Erythroblast (primary cell): ENCODE results near the gene DCDC2C.

Source experiments
- DNase-seq, 2 experiments: peaks; one replicate each; lab custom pipeline; 2025; lab: John Stamatoyannopoulos, UW
- GATA1 ChIP-seq: IDR thresholded peaks from 2 replicates; pipeline ENCODE4 v1.6.1; 2011; ENCODE audit warnings: low read depth, mild to moderate bottlenecking, control low read depth, low read length, moderate library complexity
- POLR2A ChIP-seq: IDR thresholded peaks from 2 replicates; pipeline ENCODE4 v1.6.1; 2011; ENCODE audit warnings: mild to moderate bottlenecking, low read length

The DCDC2C gene

DNA sequence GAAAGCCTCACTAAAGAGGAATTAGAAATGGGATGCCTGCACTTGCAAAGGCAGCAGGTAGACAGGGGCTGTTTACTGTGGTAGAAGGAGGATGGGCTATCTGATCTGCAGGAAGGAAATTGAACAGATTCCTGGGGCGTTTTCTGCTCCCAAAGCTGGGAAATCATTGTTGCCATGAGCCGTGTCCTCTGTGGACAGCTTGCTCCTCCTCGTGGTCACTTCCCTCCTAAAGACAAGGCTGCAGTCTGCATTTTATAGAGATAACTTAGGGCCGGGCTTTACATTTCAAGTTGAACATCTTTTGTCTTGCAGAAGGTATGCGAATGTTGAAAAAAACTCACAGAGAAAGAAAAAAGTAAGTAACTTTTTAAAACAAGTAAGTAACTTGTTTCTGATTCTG is 50.9 kb downstream of the DCDC2C start:
- no peak for DNase-seq
- TF ChIP-seq POLR2A (no peak), GATA1 (no peak)

GRCh38 chr2:3754795-3755194 is 51.4 kb downstream of the DCDC2C start:
- DNase-seq, result no peak
- no peak for TF ChIP-seq GATA1
- no peak for TF ChIP-seq POLR2A

GRCh38 chr2:3755277-3755676 is 51.9 kb downstream of the DCDC2C start:
- no peak for TF ChIP-seq POLR2A
- no peak for TF ChIP-seq GATA1
- DNase-seq, result no peak

GRCh38 chr2:3756306-3756705 is 52.9 kb downstream of the DCDC2C start:
- no peak for DNase-seq
- no peak for TF ChIP-seq POLR2A
- no peak for TF ChIP-seq GATA1

GRCh38 chr2:3758906-3759305 is 55.5 kb downstream of the DCDC2C start:
- no peak for TF ChIP-seq GATA1
- TF ChIP-seq POLR2A, result no peak
- no peak for DNase-seq

- no peak for DNase-seq
- TF ChIP-seq POLR2A, result no peak
- TF ChIP-seq GATA1, result no peak
Measured at GRCh38 chr2:3759331-3759730, 56.0 kb downstream of the DCDC2C start.

GRCh38 chr2:3759761-3760160 is 56.4 kb downstream of the DCDC2C start:
- TF ChIP-seq GATA1 (no peak), POLR2A (no peak)

GRCh38 chr2:3761272-3761671 is 57.9 kb downstream of the DCDC2C start:
- TF ChIP-seq POLR2A (no peak), GATA1 (no peak)
- no peak for DNase-seq

More at GRCh38 chr2:3759761-3760160, 56.4 kb downstream of the DCDC2C start:
- no peak for DNase-seq

- DNase-seq, result no peak
- TF ChIP-seq POLR2A, result no peak
- no peak for TF ChIP-seq GATA1
Measured at GRCh38 chr2:3762771-3763447, 59.5 kb downstream of the DCDC2C start.

- TF ChIP-seq POLR2A (no peak), GATA1 (no peak)
- DNase-seq, result no peak
Measured at GRCh38 chr2:3766824-3767223, 63.4 kb downstream of the DCDC2C start.

- no peak for DNase-seq
- TF ChIP-seq GATA1, result no peak
- TF ChIP-seq POLR2A, result no peak
Measured at GRCh38 chr2:3768960-3769765, 65.8 kb downstream of the DCDC2C start.

DNA sequence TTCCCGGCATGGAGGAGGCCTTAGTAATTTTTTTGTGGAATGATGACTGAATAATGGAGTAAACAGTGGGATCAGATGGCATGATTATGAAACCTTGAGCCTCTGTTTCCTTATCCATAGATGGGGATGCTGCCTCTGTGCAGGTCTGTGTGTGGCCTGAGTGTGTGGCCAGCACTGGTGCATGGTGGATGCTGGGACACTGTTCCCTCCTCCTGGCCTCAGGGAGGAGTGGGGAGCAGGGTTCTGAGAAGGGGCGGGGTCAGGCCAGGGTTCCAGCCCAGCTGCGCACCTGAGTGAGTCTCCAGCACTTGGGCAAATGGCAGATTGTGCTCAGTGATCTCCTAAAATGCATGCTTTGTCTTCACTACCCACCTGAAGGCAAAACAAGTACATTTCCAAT is 66.4 kb downstream of the DCDC2C start:
- DNase-seq, result no peak
- TF ChIP-seq POLR2A (no peak), GATA1 (no peak)

GRCh38 chr2:3770724-3771415 is 67.5 kb downstream of the DCDC2C start:
- DNase-seq, result no peak
- TF ChIP-seq POLR2A (no peak), GATA1 (no peak)

- DNase-seq, result no peak
- TF ChIP-seq POLR2A (no peak), GATA1 (no peak)
Measured at GRCh38 chr2:3771576-3771975, 68.2 kb downstream of the DCDC2C start.

DNA sequence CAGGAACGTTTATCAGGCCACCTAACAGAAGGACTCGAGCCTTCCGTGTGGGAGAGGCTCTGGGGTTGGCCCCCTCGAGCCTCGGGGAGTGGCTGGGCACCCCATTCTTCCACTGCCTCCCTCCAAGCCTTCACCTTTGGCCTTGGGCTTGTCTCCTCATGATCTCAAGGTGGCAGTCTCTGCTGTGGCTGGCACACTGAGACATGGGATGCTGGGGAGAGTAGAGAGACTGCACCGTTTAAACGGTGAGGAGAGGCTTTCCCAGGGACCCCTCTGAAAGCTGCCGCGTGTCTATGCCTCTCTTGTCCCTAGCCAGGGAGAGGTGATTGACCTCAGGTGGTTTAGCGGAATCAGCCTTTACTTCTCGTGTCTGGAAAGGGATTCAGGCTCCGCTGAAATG is 71.0 kb downstream of the DCDC2C start:
- TF ChIP-seq POLR2A (no peak), GATA1 (no peak)

More for the DNA sequence above, 71.0 kb downstream of the DCDC2C start:
- no peak for DNase-seq
